GM18907 (cell line): ENCODE results near the gene HMGA1.
A peak's percentile ranks its signal among the peaks of the same experiment; 100 is the strongest.
"Not testable (repeated sequence)": the region's sequence is repeated elsewhere in the genome, so short reads cannot be mapped to it uniquely, and the experiment has no call there.

ENCODE experiments used
- ATAC-seq: cut with Tn5 transposase; IDR thresholded peaks from one replicate; pipeline ENCODE4 v1.9.1; 2021; ENCODE audit warnings: mild to moderate bottlenecking, moderate library complexity; ENCODE audit not compliant: unreplicated experiment

HMGA1 gene

DNA sequence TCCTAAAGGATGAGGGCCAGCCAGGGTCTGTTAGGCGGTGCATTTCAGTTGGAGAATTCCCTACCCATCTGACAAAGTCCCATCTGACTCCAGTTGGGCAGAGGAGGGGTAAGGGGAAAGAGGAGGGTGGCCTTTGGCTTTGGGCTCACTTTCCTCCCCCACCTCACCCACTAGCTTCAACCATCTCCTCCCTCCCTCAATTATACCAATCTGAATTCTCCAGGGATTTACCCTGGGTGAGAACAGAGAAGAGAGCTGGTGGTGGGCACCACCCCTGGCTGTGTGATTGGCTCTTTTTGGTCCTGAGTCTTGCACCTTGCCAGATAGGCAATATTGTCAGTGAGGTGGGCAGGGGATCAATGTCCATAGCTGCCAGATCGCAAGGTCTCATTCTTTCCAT lies 3.2 kb downstream of the HMGA1 start:
- no peak for ATAC-seq

DNA sequence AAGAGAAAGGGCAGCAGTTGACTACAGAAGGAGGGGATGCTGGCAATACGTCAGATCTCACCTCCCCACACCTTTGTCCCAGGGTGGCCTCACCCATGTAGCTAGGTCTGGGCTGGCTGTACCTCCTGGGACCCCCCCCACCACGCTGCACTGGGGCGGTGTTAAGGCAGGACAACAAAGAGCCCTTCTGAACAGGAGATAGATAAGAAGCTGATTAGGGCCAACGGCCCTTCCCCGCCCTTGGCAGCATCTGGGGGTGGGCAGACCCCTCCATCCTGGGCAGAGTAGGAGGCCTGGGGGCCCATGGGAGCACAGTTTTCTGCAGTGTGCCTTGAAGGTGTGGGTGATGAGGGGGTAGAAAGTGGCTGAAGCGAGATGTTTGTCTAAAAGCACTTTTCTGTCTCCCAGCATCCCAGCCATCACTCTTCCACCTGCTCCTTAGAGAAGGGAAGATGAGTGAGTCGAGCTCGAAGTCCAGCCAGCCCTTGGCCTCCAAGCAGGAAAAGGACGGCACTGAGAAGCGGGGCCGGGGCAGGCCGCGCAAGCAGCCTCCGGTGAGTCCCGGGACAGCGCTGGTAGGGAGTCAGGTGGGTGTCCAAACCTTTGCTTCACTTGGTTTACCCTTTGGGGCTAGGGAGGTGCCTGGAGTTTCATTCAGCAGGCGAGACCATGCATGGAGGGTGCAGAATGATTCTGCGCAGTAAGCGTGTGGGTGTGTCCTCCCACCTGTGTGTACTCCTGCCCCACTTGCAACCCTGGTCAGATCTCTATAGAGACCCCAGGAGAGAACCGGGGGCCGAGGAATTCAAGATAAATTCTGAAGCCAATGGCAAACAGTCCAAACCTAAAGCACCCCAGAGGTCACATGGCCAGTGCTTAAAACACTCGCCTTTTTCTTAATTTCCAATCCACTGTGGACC lies 3.9 kb downstream of the HMGA1 start:
- no peak for ATAC-seq

DNA sequence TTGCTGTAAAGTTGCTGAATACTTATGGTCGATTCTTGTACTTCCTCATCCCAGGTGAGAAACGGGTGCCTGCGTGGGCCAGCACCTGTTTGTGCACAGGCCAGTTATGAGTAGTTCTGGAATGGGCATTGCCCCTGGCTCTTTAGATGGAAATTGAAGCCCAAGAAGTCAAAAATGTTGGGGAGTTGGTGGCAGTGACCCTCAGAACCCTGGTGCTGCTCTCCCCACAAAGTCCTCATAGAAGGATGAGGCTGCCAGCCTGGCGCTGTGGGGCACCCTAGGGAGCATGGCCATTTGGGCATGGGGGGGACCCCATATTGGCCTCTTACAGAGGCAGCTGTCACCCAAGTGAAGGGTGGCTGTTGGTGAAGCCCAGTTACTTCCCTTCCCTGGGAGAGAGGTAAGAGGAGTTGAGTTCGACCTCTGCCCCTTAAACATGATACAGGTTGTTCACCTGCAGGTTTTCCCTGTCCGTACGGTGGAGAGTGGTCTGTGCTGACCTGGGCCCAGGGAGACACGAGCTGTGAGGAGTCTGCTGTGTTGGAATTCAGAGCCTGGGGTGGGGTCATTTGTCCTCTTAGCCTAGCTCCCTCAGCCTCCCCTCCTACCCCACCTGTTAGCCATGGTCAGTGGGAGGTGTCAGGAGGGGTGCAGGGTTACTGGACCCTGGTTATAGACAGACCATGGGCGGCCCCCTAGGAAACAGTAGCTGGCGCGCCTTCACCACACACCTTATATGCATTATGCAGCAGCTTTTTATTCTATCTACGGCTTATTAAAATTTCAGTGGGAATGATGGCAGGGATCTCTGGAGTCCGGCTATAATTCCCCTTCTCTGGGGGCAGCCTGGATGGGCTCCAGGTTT lies 4.9 kb downstream of the HMGA1 start:
- no peak for ATAC-seq

- ATAC-seq: no peak
These were observed 5.8 kb downstream of the HMGA1 start for GRCh38 chr6:34242252-34243130.

- no peak for ATAC-seq
These were observed 6.6 kb downstream of the HMGA1 start for GRCh38 chr6:34243131-34243771.

DNA sequence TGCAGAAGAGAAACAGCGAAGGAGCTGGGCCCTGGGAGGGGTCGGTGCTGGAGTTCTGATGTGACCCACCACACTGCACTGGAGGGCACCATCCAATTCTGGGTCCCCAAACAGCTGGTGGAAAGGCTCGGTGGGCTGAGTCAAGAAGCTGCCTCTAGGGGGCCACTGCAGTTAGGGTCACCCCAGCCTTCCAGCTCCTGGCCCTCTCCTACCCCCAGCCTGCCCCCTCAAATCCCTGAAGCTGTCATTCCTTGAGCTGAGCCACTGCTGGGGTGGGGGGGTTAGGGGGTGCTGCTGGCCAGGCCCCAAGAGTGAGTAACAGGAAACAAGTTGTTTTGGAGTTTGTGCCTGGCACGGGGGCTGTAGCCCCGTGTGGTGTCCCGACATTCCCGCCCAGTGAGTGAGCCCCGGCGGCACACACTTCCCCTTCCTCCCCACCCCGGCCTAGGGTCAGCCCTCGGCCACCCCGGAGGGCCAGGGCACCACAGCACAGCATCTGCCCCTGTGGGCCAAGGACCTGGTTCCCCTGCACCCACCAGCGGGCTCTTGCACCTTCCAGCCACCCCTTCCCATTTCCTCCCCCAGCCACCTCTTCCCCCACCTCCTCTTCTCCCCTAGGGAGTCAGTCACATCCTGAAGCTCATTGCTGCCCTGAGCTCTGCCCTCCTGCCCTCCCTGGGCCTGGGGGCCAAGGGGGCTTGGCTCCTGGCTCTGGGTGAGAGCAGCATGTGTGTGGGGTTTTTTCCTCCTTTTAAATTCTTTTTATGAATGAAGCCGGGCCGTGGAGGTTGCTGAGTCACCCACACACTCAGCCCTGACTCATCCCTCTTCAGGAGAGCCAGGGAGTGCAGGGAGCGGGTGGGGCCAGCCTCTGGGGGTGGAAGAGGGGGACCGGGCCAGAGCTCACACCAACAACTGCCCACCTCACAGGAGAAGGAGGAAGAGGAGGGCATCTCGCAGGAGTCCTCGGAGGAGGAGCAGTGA lies 7.5 kb downstream of the HMGA1 start:
- no peak for ATAC-seq

GRCh38 chr6:34245032-34245760 lies 8.5 kb downstream of the HMGA1 start:
- ATAC-seq: not testable (repeated sequence)

DNA sequence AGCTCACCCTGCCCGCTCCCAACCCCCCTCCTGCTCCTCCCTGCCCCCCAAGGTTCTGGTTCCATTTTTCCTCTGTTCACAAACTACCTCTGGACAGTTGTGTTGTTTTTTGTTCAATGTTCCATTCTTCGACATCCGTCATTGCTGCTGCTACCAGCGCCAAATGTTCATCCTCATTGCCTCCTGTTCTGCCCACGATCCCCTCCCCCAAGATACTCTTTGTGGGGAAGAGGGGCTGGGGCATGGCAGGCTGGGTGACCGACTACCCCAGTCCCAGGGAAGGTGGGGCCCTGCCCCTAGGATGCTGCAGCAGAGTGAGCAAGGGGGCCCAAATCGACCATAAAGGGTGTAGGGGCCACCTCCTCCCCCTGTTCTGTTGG lies 9.1 kb downstream of the HMGA1 start:
- ATAC-seq: not testable (repeated sequence)

- ATAC-seq: no peak
These were observed 9.5 kb downstream of the HMGA1 start for GRCh38 chr6:34246249-34246562.

DNA sequence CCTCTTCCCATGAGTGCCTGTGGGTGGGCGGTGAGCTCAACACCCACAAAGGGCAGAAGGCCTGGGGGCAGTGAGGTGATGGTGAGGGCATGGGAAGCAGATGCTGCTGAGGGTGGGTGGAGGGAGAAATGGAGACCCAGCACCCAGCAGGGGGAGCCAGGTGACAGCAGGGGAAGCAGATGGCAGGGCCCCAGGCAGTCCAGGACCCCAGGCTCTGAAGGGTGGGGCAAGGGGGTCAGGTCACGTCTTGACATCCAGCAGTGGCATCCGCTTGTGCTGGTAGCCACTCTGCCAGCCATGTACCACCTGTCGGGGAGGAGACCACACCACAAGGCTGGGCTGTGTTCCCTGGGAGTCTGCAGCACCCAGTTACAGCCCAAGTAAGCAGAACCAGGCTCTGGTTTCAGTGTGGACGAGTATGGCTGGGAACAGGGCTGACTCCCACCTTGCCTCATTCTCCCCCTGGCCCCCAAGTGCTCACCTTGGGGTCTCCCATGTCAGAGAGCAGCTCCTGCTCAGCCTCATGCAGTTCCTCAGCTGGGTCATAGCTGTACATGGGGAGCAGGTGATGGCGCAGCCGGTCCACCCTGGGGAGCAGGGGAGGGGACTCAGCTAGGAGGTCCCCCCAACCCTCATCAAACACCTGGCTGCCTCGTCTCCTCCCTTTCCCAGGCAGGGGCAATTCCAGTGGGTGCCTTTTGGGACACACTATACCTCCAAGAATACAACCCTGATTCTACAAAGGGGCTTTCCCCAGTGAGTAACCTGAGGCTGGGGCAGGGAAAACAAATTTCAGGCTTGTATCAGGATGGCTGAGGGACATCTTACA lies 10.1 kb downstream of the HMGA1 start:
- no peak for ATAC-seq

DNA sequence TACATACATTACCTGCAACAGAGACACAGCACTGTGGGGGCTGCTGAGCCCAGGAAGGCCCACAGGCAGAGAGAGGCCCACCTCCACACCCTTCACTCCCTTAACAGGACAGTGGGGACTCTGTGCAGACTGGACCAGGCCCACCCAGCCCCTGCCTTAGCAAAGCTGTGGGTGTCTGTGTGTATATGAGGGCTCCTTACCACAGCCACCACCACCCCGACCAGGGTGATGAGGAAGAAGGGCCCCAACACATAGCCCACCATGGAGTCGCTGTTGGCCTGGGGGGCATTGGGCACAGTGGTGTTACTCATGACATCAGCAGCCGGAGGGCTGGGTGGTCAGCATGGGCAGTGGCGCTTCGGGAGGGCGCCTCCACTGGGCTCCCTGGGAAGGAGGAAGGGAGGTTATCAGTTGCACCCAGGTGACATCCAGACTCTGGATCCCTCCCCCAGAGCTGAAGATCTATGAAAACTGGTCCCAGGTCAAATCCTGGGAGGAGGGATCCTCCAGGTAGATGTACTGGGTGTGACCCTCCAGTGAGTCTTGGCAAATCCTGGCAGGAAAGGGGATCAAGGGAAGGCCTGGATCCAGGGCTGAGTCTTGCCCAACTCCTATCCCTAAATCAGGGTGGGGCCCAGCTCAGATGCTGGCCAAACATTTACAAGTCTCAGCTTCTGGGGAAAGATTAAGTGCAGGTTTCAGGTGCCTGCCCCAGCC lies 11.0 kb downstream of the HMGA1 start:
- no peak for ATAC-seq

DNA sequence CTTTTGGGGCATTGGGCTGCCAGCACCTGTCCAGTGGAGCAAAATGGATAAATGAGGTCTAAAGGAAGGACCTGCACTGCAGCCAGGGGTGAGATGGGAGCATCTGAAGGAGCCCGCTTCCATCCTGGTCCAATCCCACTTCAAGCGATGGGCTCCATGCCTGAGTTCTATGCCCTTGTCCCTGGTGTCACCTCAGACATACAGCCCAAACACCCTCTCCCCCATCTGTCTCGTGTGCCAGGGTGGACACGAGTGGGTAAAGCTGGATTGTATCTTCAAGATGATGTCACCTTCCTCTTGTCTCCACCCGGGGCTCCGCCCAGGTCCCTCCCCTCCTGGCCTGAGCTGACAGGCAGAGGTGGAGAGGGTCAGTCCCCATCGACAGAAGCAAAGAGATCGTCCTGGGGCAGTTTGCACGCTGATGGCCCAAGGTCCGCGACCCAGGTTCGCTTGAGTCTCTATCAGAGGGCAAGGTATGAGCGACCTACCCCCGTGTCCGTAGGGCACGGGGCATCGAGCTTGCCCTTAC lies 11.6 kb downstream of the HMGA1 start:
- ATAC-seq: peak; percentile 19

DNA sequence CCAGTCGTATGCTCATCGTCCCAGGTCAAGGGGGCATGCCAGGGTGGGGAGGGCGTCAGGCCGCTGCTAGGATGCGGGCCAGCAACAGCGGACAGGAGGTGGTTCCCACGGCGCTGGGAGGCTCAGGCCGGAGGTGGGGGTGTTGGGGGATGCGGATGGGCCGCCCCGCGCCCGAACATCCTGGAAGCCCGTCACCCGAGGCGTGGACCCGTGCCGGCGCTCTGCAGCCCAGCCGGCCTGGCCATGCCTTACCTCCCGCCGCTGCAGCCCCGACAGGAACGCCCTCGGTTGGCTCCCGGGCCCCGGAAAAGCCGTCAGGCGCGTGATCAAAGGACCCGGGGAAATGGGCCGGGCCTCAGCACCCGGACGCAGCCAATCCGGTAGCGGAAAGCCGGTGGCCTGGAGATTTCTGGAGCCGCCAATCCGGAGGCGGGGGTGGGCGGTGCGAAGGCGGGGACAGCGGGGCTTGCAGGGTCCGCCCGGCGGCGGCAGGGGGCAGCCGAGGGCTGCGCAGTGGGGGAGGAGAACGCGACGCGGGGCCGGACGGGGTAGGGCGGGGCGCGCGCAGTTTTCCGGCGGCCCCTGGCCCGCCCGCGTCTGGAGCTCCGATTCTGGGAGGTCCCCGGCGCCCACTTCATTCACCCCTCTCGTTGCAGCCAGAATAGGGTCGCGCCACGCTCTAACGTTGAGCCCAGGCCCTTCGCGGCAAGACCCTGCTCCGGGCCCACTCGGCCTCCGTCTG lies 12.2 kb downstream of the HMGA1 start, which contains the start of gene SMIM29:
TSS of gene SMIM29 (minus strand) at position 280 of the 742 bp plus-strand sequence. CDS start 1,215 bp downstream, outside the sequence.
- ATAC-seq: peak; percentile 79

DNA sequence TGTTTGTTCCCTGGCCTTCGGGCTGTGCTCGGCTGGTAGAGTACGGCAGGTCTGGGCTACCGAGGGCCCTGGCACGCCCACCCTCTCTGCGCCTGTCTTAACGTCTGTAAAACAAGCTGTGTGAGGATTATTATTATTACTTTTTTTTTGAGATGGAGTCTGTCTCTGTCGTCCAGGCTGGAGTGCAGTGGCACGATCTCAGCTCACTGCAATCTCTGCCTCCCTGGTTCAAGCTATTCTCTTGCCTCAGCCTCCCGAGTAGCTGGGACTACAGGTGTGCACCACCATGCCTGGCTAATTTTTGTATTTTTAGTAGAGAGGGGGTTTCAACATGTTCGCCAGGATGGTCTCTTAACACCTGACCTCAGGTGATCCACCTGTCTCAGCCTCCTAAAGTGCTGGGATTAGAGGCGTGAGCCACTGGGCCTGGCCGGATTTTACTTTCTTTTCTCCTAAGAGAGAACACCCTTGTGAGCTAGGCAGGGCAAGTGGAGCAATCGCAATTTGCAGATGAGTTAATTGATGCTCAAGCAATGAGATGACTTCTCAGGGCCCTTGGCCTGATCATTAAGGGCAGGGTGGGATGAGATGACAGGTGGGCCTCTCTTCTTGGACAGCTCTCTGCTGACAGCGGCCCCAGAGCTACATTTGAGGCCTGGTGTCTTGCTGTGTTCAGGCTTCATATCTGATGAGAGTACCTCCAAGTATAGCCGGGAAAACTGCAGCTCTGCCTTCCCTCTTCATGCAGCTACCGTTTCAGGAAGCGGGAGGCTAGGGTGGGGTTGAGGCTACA lies 13.0 kb downstream of the HMGA1 start:
- ATAC-seq: peak; percentile 25

DNA sequence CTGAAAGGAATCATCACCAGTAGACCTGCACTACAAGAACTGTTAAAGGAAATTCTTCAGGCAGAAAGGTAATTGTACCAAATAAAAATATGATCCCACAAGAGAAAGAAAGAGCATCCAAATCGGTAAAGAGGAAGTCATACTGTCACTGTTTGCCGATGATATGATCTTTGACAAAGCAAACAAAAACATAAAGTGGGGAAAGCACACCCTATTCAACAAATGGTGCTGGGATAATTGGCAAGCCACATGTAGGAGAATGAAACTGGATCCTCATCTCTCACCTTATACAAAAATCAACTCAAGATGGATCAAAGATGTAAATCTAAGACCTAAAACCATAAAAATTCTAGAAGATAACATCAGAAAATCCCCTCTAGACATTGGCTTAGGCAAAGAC lies 15.7 kb downstream of the HMGA1 start:
- not testable (repeated sequence) for ATAC-seq
